HL-60/S4 (cell line): ENCODE measurements around the gene CXCL14.

Experiments used
- in situ Hi-C: fragments of 300-500 bp; cut with MboI; formaldehyde crosslinking; loops from 2 replicates; pipeline ENCODE4 v1.14.3; 2022; ENCODE audit warnings: low sequenced_read_pairs

The CXCL14 gene

DNA sequence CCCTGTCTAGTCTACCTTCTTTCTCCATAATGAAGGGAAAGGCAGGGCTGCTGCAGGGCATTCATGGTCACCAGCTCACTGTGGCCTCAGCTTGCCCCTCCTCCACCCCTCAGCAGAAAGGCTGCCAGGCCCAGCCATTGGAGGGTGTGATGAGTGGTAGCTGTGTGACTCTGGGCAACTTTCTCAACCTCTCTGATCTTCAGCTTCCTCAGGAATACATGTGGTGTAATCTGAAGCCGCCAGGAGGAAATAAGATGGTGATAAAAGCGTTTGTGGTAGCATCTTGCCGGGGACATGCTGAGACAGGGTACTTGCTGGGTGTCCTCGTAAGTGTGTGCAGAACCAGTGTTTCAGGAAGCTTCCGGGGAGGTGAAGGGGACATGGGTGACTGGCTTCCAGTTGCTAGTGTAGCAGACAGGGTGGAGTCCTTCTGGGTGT is 9.8 kb downstream of the CXCL14 start:
- in situ Hi-C loops, result loop anchor here (10.0 kb wide), 1 partner anchor 266 kb away; the partner anchor contains the start of gene SLC25A48

DNA sequence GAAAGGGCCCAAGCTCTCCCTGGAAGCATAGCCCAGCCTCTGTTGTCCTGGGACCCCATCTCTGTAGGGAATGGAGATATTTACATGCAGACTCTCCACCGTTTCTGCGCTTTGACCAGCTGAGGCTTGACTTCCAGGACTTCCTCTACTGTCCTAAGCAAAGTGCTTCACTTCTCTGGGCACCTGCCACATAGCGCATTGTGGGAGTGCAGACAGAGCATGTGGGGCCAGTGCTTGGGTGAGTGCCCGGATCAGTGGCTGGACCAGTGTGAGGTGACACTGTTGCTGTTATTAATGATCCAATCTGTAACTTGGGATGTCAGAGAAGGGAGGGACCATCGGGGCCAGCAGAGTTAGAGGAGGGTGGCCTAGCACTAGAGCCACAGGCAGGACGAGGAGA is 10.5 kb downstream of the CXCL14 start:
- in situ Hi-C loops, result loop anchor here (10.0 kb wide), 1 partner anchor 267 kb away; the partner anchor contains the start of gene SLC25A48

DNA sequence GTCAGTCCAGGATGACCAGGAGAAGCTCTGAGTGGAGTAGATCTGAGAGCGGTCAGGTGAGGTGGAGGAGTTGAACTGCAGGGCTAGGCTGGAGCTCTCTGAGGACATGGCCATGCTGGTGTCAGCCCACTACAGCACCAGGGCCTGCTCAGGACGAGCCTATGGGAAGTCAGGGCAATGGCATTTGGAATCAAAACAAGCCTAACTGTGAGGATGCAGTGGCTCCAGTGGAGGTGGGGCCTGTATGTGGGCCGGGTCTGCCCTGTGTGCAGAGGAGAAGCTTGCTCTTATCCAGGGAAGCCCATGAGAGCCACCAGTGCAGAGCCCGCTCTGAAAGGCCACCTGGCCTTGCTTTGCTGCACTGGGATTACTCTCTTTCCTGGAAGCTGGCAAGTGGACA is 11.1 kb downstream of the CXCL14 start:
- in situ Hi-C loops, result loop anchor here (10.0 kb wide), 1 partner anchor 267 kb away; the partner anchor contains the start of gene SLC25A48

DNA sequence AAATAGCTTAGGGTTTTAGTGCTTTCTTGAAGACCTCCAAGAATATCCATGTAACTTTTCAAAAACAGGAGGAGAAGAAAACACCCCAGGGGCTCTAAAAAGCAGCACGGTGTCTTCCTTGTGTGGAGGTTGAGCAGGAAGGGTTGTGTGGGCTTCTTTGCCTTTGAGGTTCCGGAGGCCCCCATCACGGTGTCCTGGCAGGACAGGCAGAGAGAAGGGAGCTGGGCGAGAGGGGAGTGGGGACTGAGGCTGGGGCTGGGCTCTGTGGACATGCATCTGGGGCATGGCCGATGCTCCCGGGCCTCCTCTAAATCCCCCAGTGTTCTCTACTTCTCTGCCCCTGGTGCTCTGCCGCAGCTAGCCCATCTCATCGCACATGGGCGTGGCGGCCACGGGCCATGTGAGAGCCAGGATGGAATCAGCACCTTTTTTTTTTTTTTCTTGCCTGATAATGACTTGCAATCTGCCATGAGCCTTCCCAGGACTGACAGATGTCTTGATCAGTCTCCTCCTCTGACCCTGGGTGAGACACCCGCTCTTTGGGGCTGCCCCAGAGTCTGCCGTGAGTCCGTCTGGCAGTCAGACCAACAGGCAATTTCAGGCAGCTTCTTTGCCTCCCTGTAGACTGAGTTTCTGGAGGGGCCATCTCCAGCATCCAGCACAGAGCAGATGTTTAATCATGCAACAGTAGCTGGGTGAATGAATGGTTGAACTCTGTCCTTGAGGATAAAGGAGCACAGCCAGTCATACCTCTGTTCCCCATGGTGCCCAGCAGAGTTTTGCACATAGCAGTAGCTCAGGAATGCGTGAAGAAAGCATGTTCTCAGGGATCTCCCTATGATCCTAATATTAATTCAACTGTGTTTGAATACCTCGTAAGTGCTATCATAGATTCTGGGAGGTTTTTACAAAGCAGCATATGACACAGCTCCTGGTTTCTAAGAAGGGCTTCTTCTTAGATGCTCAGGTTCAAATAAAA is 12.1 kb downstream of the CXCL14 start:
- in situ Hi-C loops, result loop anchor here (10.0 kb wide), 1 partner anchor 268 kb away; the partner anchor contains the start of gene SLC25A48

DNA sequence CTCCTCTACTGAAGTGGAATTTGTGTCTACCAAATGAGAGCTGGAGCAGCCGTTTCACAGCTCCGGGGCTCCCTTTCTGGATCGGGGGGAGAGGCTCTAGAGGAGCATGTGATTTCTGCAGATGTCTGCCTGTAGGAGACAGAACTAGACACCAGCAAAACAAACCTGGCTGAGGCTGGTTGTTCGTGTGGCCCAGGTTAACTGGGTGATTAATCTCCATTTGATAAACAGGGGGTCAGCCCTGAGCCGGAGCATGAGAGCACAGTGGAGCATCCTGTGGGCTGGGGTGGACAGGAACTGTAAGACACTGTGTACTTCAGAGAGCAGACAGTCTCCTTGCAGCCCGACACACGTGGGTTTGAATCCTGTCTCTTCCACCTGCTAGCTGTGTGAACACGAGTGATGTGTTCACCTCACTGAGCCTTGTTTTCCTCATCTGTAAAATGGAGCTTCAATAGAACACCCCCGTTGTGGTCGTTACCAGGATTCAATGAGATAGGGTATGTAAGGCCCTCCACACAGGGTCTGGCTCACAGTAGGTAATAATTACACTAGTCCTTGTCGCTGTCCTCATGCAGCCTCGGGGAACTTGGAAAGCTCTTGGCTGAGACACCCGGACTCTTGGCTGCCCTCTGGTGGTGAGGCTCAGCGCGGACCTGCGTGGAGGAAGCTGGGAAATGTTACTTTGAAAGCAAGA is 12.9 kb downstream of the CXCL14 start:
- in situ Hi-C loops, result loop anchor here (10.0 kb wide), 1 partner anchor 269 kb away; the partner anchor contains the start of gene SLC25A48

DNA sequence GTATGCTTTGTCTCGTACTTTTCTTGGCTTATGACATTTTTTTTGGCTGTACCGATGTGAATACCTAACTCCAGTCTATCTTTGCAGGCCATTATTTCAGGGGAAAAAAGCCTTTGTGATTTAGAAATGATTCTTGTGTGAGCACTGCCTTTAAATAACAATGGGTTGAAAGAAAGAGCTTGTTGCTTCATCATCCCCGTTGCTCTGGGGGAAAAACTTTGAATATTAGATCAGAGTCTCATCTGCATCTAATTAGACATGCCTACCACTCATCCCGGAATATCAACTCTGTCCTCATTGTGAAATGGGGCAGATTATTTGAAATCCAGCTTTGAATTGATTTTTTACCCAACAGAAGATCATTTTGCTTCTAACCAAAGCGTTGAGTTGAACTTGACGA is 13.5 kb downstream of the CXCL14 start:
- in situ Hi-C loops, result loop anchor here (10.0 kb wide), 1 partner anchor 270 kb away; the partner anchor contains the start of gene SLC25A48

DNA sequence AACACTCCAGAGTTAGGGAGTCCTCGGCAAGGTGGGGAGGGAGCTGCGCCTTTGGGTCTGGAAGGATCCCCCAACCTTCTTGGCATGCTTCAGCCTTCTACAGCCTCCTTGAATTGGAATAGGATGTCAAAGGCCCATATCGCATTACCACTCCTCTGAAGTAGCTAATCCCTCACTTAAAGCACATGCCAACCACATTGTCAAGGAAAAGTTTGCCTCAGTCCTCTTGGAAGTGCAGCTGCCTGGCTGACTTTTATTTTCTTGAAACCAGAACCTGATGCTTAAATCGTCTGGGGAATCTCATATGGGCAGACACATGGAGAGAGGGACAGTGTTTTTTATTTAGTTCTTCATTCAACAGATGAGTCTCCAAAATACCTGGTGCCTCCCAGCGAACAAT is 14.5 kb downstream of the CXCL14 start:
- in situ Hi-C loops, result loop anchor here (10.0 kb wide), 1 partner anchor 270 kb away; the partner anchor contains the start of gene SLC25A48

DNA sequence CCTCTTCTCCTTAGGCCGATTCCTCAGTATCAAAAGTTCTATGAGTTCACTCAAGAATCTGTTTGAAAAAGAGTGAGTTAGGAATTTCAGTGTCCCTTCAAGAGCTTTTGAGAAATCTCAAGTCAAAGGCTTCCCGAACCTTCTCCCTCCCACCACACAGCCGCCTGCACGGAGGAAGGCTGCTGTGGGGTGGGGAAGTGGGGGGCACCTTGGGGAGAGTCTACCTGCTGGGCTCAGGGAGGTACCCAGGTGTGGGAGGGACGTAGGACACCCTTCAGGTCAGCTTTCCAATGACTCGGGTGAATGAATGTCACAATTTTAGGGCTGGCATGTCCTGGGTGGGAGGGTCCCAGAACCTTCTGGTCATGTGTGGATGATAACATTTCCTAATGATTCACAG is 17.5 kb downstream of the CXCL14 start:
- in situ Hi-C loops, result loop anchor here (10.0 kb wide), 1 partner anchor 274 kb away; the partner anchor contains the start of gene SLC25A48

DNA sequence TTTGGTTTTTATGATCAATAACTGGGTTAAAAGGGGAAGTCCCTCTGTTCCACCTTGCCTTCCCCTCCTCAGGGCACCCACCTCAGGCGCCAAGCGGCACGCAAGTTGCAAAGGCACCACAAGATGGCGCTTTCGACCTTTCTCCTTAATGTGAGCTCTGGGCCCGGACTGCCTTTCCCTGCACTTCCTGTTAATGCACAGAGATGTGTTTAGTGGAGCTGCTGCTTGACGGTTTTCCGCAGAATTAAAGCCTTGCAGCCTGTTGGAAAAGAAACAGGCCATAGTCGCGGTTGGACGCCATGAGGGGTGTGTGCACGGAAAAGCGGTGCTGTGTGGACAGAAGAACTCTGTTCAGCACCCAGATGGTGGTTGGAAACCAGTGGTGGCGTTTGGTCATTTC is 17.9 kb downstream of the CXCL14 start:
- in situ Hi-C loops, result loop anchor here (10.0 kb wide), 1 partner anchor 274 kb away; the partner anchor contains the start of gene SLC25A48

DNA sequence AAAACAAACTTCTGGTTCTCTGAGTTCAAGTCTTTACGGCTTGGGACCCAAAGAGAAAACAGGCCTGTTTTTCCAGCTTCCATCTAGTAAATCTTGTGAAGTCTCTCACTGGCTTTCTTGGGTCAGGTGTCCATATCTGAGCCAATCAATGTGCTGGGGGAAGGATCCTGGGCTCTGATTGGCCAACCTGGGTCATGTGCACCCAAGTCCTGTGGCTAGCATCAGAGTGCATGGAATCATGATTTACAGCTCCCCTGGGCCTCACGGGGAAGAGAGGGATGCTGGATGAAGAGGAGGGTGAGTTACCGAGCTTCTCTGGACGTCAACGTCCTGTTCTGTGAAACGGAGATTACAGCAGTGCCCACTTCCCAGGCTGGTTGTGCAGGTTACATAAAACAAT is 19.4 kb downstream of the CXCL14 start:
- in situ Hi-C loops, result loop anchor here (5.0 kb wide), 1 partner anchor 97 kb away; no protein-coding TSS in a partner anchor

DNA sequence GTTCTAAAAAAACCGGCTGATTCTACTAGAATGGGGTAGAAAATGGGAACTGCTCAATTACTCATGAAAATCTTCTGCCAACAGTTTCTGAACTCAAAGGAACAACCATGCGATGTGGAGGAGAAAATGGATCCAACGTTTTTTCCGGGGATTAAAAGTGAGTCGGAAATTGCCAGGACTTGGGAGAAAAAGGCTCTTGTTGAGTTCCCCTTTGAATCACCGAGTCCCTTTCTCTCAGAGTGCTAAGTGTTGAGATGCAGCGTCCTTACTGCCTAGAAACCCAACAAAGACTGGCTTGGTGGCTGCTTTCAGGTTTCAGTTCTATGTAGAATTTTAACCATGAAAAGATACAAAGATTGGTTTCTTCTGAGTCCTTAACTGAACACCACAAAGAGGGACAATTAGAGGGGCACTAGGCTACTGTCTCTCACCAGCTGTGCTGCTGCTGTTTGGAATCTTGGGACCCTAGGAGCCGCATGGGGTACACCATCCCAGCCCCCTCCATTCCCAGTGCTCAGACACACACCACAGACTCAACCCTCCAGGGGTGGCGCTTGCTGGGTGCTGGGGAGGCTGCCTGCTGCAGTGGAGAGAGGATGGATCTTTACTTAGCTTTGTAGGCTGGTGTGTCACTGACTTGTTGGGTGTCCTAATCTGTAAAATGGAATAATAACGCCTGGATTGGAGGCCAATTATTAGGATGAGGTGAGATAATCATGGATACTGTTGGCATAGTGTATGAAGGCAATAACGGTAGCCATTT is 21.5 kb downstream of the CXCL14 start:
- in situ Hi-C loops, result loop anchor here (5.0 kb wide), 1 partner anchor 95 kb away; no protein-coding TSS in a partner anchor

DNA sequence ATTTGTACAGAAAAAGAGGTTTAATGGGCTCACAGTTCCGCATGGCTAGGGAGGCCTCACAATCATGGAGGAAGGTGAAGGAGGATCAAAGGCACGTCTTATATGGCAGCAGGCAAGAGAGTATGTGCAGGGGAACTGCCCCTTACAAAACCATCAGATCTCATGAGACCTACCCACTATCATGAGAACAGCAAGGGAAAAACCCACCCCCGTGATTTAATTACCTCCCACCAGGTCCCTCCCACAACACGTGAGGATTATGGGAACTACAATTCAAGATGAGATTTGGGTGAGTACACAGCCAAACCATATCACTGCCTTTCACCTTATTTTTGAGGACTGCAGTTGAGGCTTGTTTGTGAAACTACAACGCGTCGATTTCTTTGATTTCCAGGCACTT is 22.2 kb downstream of the CXCL14 start:
- in situ Hi-C loops, result loop anchor here (5.0 kb wide), 1 partner anchor 94 kb away; no protein-coding TSS in a partner anchor

DNA sequence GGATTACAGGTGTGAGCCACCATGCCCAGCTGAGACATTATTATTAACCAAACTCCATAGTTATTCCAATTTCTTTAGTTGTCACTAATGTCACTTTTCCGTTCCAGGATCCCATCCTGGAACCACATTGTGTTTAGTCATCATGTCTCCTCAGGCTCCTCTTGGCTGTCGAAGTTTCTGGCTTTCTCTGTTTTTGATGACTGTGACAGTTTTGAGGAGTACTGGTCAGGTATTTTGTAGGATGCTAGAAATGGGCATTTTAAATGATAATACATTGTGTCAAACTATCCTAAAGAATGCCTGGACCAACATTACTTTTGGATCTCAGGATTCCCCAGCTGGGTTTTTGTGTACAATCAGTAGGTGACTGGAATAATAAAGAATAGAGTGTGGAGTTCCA is 23.3 kb downstream of the CXCL14 start:
- in situ Hi-C loops, result loop anchor here (5.0 kb wide), 1 partner anchor 93 kb away; no protein-coding TSS in a partner anchor

DNA sequence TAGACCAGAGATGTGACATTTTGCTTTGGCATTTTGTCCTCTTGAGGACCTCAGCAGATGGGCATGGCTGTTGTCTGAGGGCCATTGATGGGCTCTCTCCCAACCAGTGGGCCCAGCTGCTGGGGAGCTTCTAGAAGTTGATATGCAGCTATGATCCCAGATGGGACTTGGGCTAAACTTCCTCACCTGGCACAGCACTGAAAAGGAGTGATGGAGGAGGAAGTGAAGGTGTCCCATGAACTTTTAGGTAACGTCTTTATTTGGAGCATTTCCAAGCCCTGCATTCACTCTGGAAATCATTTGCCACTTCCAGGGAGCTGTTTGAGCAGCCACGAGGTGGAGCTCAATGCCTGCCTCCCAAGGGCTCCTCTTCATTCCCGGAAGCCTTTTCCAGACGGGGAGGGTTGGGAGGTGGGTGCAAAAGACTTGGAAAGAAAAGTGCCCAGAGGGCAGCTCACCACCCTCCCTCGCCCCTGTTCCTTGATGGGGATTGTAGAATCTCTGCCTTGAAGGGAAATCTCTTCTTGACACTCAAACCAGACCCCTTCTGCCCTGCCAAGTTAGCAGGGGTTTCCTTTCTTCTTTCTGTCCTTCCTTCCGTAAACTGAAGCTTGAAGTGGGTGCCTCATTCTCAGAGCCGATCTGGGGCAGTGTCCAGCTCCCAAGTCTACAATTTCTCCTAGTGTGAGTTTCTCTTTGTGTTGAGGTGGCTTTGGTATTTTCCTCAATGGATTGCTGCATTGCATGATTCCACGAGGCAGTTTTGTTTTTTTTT is 24.9 kb downstream of the CXCL14 start:
- in situ Hi-C loops, result no loop called here

DNA sequence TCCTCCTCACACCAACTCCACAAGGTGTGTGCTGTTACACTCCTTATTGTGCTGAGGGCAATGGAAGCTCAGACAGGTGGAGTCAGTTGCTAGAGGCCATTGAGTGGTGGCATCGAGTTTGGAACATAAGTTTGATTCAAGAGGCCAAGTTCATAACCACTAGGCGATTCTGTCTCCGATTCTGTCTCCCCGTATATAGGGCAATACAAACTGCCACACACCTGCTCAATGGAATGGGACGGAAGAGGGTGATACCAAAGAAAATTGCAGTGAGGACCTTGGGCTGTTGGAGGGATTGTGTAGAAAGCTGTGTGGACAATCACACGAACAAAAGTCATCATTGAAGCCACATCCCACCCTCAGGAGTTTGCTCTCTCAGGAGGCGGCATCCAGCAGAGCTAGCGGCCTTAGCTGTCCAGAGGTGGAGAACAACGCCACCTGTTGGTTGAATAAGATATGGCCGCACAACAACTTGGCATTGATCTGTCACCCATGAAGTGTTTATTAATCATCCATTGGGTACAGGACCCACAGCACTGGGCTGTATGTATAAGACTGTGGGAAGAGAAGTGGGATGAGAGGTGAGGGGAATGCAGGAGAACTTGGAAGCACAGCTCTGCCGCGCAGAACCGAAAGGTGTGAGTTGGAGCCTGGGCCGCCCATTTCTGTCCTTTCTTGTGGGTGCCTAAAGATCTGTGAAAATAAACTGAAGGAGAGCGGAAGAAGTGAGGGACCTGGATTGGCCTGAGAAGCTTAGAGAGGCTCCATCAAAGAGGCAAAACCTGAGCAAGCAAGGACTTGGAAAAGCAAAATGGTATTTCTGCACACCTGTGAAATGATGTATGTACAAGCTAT is 27.0 kb downstream of the CXCL14 start:
- in situ Hi-C loops, result no loop called here

DNA sequence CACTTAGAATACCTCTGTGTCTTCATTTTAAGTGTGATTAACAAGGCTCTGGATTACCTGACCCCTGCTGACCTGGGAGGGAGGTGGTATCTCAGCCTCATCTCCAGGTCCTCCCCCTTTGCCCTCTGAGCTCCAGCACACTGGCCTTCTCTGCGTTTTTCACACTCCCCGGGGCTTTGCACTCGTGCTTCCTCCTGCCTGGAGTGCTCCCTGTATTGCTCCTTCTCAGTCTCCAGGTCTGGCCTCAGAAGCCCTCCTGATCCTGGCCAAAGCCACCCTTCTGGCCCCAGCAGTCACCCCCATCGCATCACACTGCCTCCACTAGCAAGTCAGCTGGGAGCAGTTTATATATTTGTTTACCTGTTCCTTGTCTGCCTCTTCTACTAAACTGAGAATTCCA is 29.4 kb downstream of the CXCL14 start:
- in situ Hi-C loops, result no loop called here

DNA sequence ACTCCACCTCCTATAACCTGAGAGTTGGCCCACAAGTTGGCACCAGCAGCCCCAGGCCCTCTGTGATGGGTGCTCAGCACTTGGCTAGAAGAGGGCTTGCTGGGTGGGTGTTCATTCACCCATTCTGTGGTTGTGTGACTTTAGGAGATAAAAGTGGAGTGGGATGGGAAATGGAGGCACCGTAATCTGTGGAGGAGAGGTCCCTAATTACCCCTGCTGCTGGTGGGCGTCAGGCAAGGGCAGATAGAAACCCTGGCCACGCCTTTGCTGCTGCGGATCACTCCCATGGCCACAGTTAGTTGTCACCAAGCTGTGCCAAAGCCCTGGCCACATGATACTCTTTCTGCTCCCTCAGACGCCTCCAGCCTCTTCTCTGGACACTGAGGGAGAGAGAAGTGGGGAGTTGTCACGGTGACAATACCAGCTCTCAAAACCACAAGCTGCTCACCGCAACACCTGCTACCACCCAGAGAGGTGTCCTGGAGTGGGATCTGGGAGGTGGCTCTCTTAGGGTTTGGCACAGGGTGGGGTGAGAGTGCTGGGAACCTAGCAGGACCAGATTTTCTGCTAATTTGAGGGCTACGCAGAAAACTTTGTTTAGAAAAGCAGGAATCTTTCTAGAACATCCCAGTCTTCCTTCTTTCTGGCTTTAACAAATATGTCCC is 31.1 kb downstream of the CXCL14 start:
- in situ Hi-C loops, result no loop called here

DNA sequence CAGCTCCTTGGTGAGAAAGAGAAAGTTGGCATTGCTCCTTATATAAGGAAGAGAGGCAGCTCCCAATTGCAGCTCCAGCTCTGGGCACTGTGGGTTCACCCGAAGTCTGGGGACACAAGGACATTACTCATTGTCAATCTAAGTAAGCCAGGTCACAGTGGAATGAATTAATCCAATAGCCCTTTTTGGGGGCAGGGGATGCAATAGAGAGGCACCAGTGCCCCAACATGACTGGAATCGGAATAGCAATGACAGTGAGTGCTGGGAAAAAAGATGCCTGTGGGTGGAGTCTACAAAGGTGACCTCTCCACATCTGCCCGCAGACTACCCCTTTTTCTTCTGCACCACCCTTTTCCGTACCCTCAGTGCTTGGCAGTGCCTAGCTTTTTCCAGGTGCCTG is 31.9 kb downstream of the CXCL14 start:
- in situ Hi-C loops, result no loop called here
